ENCODE measurements around the gene RNF4.
"Not testable (repeated sequence)": the region's sequence is repeated elsewhere in the genome, so short reads cannot be mapped to it uniquely, and the experiment has no call there.

RNF4 gene

DNA sequence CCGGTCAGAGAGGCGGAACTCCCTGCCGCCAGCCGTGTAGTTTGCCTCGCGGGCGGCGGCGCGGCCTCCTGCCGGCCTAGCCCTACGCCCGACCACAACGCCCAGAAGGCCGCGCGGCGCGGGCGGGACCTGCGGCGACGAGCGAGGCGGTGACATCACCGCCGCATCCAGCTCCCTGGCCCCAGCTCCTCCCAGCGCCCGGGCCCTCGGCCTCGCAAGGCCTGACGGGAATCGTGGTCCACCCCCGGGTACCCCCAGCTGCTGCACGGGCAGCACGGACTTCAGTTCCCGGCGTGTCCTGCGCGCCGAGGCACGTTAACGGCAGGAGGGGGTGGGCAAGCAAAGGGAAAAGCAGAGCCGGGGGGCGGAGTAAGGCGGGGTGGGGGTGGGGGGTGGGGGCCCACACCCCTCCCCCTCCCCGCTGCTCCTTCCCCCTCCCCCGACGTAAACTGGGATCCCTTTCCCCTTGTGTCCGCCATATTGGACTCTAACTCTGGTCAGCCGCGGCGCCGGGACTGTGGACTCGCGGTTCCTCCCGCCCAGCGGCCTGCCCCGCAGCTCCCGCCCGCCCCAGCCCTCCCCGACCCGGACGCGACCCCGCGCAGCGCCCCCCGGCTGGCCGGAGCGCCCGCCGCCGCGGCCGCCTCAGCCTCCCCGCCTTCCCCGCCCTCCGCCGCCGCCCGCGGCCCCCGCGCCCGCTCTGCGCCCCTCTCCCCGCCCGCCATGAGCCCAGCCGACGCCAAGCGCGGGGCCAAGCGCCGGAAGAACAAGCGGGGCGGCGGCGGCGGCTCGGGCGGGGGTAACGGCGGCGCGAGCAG is 67.5 kb downstream of the RNF4 start, which contains the start of gene FAM193A:
FAM193A (plus strand) TSS at position 455 of the 818 bp plus-strand sequence; CDS start at position 724, 269 bp downstream.
- DNase-seq, result peak; percentile 73

DNA sequence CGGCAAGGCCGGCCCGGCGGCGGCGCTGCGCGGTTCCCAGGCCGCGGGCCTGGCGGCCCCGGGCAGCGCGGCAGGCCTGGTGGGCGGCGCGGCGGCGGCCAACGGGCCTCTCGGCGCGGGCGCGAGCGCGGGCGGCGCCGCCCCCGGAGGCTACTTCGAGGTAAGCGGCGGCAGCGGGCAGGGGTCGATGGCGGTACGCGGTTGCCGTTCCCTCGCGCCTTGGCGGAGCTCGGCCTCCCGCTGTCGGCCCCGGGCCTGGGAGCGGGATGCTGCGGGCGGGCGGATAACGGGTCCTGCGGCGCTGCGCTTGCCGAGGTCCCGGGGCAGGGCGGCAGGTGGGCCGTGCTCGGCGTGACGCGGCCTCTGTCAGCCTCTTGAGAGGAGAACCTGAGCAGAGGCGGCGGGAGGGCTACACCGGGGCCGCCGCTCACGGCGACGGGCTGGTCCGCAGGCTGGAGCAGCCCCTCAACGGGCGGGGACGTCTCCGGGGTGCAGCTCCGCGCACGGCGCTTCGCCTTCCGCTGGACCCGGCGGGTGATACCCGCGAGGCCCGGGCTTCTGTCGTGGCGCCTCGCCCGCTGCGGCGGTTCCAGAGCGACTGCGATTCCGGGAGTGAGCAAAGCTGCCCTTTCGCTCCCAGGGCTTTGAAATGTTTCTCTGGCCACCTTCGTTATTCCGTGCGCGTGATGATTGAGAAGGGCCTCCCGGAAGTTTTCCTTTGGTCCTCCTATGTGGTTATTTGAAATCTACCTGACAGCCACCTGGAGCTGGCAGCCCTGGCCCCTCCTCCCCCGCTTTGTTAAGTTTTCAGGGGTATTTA is 68.3 kb downstream of the RNF4 start:
- no peak for DNase-seq

GRCh38 chr4:2543580-2544191 is 74.8 kb downstream of the RNF4 start:
- DNase-seq, result not testable (repeated sequence)

DNA sequence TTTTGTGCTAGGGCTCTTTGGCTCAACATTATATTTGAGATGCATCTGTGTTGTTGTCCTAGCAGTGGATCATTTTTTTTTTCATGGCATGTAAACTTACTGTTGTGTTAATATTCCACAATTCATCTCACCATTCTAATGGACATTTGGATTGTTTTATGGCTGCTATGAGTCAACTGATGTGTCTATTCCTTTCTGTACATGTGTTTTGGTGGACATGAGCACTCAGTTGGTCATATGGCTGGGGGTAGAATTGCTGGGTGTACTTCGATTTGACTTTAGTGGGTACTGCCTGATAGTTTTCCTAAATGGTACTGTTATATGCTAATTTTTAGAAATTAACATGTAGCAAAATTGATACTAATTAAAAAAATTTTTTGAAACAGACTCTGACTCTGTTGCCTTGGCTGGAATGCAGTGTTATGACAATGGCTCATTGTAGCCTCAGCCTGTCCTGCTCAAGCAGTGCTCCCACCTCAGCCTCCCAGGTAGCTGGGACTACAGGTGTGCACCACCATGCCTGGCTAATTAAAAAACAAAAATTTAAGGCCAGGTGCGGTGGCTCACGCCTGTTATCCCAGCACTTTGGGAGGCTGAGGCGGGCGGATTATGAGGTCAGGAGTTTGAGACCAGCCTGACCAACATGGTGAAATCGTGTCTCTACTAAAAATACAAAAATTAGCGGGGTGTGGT is 76.6 kb downstream of the RNF4 start:
- no peak for DNase-seq

DNA sequence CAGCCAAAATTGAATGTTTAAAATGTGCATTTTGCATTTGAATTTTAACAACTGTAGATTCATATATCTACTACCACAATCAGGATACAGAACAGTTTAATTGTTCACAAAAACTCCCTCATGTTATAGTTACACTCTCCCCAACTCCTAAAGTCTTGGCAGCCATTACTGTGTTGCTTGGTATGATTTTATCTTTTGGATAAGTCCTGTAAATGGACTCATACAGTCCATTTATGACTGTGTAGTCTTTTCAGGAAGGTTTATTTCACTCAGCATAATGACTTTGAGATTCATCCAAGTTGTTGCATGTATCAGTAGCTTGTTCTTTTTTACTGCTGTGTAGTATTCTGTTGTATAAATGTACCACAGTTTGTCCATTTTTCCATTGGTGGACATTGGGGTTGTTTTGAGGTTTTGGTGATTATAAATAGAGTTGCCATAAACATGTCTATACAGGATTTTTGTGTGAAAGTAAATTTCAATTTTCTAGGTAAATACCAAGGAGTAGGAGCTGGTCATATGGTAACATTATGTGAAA is 77.4 kb downstream of the RNF4 start:
- no peak for DNase-seq

- DNase-seq, result not testable (repeated sequence)
These were observed 78.2 kb downstream of the RNF4 start for GRCh38 chr4:2546961-2547691.

- no peak for DNase-seq
These were observed 82.2 kb downstream of the RNF4 start for GRCh38 chr4:2551118-2551517.

DNA sequence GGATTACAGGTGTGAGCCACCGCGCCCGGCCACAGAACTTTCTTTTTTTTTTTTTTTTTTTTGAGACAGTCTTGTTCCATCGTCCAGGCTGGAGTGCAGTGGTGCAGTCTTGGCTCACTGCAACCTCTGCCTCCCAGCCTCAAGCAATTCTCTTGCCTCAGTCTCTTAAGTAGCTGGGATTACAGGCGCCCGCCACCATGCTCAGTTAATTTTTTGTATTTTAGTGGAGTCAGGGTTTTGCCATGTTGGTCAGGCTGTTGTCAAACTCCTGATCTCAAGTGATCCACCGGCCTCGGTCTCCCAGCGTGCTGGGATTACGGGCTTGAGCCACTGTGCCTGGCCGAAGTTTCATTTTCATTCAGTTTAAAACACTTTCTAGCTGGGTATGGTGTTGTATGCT is 83.9 kb downstream of the RNF4 start:
- no peak for DNase-seq

- no peak for DNase-seq
These were observed 89.4 kb downstream of the RNF4 start for GRCh38 chr4:2558301-2558700.

- DNase-seq, result no peak
These were observed 91.3 kb downstream of the RNF4 start for GRCh38 chr4:2560167-2560566.

Data from 8988T (cell line).